Measurements from ENCODE around the gene RNF20.

DNA sequence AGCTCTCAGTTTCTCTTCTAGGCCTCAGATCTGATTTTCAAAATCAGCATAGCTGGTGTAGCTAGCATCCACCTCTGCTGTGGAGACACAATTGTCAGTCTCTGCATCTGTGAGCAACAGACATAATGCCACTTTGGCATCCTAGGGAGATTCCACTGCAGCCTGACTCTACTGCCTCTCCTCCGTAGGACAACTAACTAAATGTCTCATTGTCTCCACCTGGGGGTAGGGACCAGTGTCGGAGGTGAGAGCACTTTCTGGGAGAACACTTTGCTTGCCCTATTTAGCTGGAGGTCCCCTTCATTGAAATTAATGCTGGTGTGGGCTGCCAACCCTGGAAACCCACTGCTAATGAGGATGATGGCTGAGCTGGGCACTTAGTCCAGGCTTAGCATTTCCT lies 59.7 kb downstream of the RNF20 start:
- TF ChIP-seq CTCF (IDR thresholded peaks at IDR 0.05) (no peak), POLR2A (IDR thresholded peaks at IDR 0.05) (no peak)

Data from uterus (tissue), 2 donors.